Measurements from ENCODE around the gene MAP2K5.

Gene MAP2K5

DNA sequence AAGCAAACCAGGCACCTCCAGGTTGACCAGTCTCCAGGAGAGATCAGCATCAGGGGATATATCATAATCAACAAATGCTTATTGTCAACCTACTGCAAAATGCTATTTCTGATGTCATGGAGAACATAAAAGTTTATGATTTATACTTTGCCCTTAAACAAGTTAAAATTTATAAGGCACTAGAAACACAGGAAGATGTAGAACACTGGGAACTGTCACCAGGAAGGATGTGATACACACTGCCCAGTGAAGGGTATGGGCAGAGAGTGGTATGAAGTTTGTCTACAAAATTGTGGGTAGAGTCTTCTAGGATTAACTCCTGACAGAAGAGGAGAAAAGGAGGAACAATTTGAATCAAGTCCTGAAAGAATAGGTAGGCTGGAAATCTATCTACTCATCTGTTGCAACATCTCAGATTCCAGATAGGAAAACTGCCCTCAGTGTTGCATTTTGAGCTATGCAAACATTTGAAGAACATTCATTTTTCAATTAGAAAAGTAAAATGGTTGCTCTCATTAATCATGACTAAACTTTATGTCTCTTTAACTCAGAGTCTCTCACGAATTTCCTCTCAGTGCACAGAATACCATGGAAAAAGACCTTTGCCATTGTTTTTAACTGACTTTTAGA, 176.9 kb downstream of the MAP2K5 start:
- H3K4me3 ChIP-seq (ENCODE audit: low read depth, low read length), result no peak overlapping the region
- TF ChIP-seq, protein P1, sequence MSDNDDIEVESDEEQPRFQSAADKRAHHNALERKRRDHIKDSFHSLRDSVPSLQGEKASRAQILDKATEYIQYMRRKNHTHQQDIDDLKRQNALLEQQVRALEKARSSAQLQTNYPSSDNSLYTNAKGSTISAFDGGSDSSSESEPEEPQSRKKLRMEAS (IDR thresholded peaks at IDR 0.05; ENCODE audit: low read depth, low read length), result no peak
- DNase-seq (ENCODE audit: low read depth), result no peak

DNA sequence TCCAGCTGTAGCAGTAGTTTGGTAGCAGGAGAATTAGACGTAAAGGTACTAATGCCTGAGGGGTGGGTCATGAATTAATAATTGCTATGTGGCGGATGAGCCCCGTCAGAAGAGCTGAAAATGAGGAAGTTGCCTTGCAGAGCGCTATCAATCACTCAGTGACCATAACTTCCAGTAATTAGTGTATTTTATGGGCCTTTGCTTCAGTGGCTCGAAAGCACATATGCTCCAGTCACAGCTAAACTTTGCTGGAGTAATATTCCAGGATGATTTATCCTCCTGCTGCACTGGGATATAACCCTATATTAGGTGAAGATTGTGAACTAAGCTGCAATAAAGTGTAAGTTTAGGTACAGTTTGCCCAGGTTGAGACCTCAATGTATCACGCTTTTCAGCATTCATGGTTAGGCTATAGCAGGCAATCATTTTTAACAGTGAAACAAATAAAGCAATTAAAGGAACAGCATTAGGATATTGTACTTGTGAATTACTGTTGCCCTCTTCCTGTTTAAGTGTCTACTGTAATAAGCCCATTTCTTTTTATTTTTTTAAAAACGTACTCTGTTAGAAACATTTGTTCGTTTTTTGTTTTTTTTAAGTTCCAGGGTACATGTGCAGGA, 178.2 kb downstream of the MAP2K5 start:
- TF ChIP-seq, protein P2, sequence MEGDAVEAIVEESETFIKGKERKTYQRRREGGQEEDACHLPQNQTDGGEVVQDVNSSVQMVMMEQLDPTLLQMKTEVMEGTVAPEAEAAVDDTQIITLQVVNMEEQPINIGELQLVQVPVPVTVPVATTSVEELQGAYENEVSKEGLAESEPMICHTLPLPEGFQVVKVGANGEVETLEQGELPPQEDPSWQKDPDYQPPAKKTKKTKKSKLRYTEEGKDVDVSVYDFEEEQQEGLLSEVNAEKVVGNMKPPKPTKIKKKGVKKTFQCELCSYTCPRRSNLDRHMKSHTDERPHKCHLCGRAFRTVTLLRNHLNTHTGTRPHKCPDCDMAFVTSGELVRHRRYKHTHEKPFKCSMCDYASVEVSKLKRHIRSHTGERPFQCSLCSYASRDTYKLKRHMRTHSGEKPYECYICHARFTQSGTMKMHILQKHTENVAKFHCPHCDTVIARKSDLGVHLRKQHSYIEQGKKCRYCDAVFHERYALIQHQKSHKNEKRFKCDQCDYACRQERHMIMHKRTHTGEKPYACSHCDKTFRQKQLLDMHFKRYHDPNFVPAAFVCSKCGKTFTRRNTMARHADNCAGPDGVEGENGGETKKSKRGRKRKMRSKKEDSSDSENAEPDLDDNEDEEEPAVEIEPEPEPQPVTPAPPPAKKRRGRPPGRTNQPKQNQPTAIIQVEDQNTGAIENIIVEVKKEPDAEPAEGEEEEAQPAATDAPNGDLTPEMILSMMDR (IDR thresholded peaks at IDR 0.05; ENCODE audit: low read depth, low read length), result no peak
- no peak for TF ChIP-seq MYC (IDR thresholded peaks at IDR 0.05; ENCODE audit: low read depth, low read length)
- no peak for TF ChIP-seq POLR2A (IDR thresholded peaks at IDR 0.05; ENCODE audit: extremely low read depth, insufficient read length)
- TF ChIP-seq, protein P1 (IDR thresholded peaks at IDR 0.05; ENCODE audit: low read depth, low read length), result no peak
- H3K4me3 ChIP-seq (ENCODE audit: low read depth, low read length), result no peak overlapping the region
- peak; percentile 79 for DNase-seq (ENCODE audit: low read depth)

DNA sequence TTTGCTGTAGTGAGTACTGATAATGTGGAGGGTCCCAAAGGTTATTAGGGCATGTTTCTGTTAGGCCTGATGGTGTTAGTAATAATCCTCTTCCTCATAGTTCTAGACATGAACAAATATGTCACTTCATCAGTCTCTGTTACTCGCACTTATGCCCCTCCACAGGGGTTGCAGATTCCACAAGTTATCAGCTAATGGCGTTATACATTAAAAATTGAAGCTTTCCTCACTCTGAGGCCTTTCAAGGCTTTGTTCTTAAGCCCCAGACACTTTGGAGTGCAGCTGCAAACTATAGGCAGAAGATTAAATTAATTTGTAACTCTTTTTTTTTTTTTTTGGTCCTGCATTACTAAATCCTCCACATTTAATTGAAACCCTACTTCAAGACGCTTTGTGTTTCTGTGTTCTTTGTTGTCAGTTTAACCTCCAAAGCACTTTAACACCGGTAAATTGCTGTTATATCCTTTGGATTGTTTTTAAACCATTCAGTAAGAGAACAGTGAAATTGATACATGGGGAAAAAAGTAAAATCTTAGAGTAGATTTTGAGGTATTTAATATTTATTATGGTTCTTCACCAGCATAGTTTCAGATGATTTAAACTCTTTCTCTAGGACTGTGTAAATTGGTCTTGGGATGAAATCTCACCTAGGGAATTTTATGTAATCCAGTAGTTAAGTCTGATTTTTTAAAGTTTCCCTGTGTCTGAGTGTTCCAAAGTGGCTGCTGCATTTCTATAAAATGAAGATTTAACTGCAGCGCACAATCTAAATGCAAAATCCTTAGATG, 179.7 kb downstream of the MAP2K5 start:
- no peak for DNase-seq (ENCODE audit: low read depth)
- H3K4me3 ChIP-seq (ENCODE audit: low read depth, low read length), result no peak overlapping the region
- TF ChIP-seq, protein P2 (IDR thresholded peaks at IDR 0.05; ENCODE audit: low read depth, low read length), result no peak
- TF ChIP-seq, protein P1 (IDR thresholded peaks at IDR 0.05; ENCODE audit: low read depth, low read length), result no peak
- TF ChIP-seq POLR2A (IDR thresholded peaks at IDR 0.05; ENCODE audit: extremely low read depth, insufficient read length) (no peak), MYC (IDR thresholded peaks at IDR 0.05; ENCODE audit: low read depth, low read length) (no peak)

DNA sequence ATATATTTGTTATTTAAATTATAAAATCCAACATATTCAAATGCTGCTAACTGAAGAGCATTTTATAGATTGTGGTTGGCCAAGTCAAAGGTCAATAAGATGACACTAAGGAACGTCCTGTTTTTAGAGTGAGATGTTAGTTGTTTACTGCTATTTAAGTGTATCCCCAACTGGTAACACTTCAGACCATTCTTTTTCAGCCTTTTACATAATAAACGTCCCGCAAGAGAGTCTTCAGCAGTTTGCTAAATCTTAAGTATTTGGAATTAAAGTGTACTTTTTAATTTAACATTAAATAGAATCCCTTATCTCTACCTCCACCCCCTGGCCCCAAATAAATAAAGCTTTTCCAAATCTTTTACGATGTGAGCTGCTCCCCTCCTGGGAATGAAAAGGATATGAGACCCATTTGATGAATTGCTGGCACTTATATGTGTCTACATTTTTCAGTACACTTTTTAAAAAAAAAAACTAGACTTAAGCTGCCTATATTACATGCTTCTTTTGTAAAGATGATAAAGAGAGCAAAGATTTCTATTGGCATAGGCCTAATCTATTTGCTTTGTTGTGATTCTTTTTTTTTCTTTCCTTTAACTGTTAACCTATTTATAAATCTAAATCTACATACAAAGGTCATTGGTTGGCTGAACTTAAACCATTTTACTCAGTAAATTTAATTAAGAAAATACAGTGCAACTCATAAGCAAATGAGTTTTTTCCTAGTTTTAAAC, 181.0 kb downstream of the MAP2K5 start:
- no peak for DNase-seq (ENCODE audit: low read depth)
- no peak overlapping the region for H3K4me3 ChIP-seq (ENCODE audit: low read depth, low read length)
- no peak for TF ChIP-seq POLR2A (IDR thresholded peaks at IDR 0.05; ENCODE audit: extremely low read depth, insufficient read length)
- TF ChIP-seq, protein P2 (IDR thresholded peaks at IDR 0.05; ENCODE audit: low read depth, low read length), result no peak
- TF ChIP-seq, protein P1 (IDR thresholded peaks at IDR 0.05; ENCODE audit: low read depth, low read length), result no peak
- TF ChIP-seq MYC (IDR thresholded peaks at IDR 0.05; ENCODE audit: low read depth, low read length), result no peak

DNA sequence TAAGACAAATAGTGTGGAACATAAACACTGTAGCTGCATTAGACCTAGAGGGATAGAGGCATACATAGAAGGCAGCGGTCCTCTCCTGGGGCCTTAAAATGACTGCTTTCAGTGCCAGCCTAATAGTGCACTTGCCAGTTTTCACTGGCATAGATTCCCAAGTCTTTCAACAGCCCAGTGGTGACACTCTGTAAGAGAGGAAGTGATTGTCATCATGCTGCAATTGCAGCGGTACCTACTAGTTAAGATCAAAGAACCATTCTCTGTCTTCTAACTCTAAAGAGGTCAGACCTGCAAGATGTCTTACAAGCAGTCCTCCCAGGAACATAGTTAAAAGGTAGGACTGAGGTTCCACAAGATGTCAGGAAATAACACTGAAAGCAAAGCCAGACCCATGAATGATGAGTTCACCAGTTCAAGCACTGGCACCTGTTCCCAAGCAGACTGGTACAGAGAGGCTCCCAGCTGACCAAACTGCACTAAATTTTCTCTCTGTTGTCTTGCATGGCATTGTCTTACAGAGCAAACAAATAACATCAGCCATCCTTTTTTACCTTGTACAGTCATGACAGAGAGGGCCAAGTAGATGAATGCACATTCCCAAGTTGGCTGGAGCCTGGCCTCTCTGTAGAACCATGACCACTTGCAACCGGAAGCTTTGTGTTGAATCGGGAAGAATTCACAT, 182.3 kb downstream of the MAP2K5 start:
- DNase-seq (ENCODE audit: low read depth), result no peak
- TF ChIP-seq, protein P2 (IDR thresholded peaks at IDR 0.05; ENCODE audit: low read depth, low read length), result no peak
- TF ChIP-seq MYC (IDR thresholded peaks at IDR 0.05; ENCODE audit: low read depth, low read length), result no peak
- TF ChIP-seq POLR2A (IDR thresholded peaks at IDR 0.05; ENCODE audit: extremely low read depth, insufficient read length), result no peak
- TF ChIP-seq, protein P1 (IDR thresholded peaks at IDR 0.05; ENCODE audit: low read depth, low read length), result no peak
- no peak overlapping the region for H3K4me3 ChIP-seq (ENCODE audit: low read depth, low read length)
